CD4-positive, alpha-beta T cell (primary cell): Measurements from ENCODE around the gene KCNN3. TPM values are rescaled to one million over a fixed set of nuclear protein-coding genes. Genes with fewer than 3 reads are reported as not detected.

Source experiments
- ATAC-seq: fragments of 200-7000 bp; cut with Tn5 transposase; one replicate; pipeline ENCODE4 v1.10.0; 2022; ENCODE audit warnings: mild to moderate bottlenecking; ENCODE audit not compliant: poor library complexity
- CTCF ChIA-PET: fragments of 350-600 bp; sonication (Branson Sonifier 250); formaldehyde crosslinking; loops from one replicate; lab custom pipeline; 2021; ENCODE audit warnings: antibody characterized with exemption, inconsistent platforms; lab: Charles Lee
- POLR2A ChIA-PET: fragments of 350-600 bp; sonication (Branson Sonifier 250); formaldehyde crosslinking; loops from one replicate; lab custom pipeline; 2021; ENCODE audit warnings: antibody characterized with exemption, inconsistent platforms; lab: Charles Lee
- DNase-seq, 14 experiments: peaks; one replicate each; pipeline ENCODE4 v3.0.0-alpha.2; 2013 to 2020; ENCODE audit warnings: mixed read lengths in 2 of 14
- H3K27ac ChIP-seq, 2 donors: one replicate each; pipeline versions ENCODE4 v1.5.1 to v1.7.0; 2013; ENCODE audit warnings: low read length in 2 of 2, low read depth in 1 of 2, mild to moderate bottlenecking in 1 of 2
- H3K27me3 ChIP-seq, 2 experiments: 1 replicate in 1 of 2; 2 replicates in 1 of 2; pipeline versions ENCODE4 v1.6.1 to v1.7.0; 2013; ENCODE audit warnings: low read length in 2 of 2, control low read depth in 1 of 2, mild to moderate bottlenecking in 1 of 2, moderate library complexity in 1 of 2; ENCODE audit not compliant: insufficient read depth in 2 of 2, control insufficient read depth in 1 of 2
- H3K36me3 ChIP-seq: one replicate; pipeline ENCODE4 v1.6.1; 2013; ENCODE audit warnings: low read length, control low read depth; ENCODE audit not compliant: insufficient read depth
- H3K4me1 ChIP-seq: one replicate; pipeline ENCODE4 v1.6.1; 2013; ENCODE audit warnings: low read length, control low read depth; ENCODE audit not compliant: insufficient read depth
- H3K4me3 ChIP-seq: one replicate; pipeline ENCODE4 v1.5.1; 2013; ENCODE audit warnings: mild to moderate bottlenecking, low read length, moderate library complexity
- H3K9me3 ChIP-seq, 2 experiments: 1 replicate in 1 of 2; 2 replicates in 1 of 2; pipeline versions ENCODE4 v1.6.1 to v1.7.0; 2013; ENCODE audit warnings: low read length in 2 of 2, mild to moderate bottlenecking in 2 of 2, control low read depth in 1 of 2, moderate library complexity in 1 of 2; ENCODE audit not compliant: control insufficient read depth in 1 of 2, insufficient read depth in 1 of 2
- H3K27ac Mint-ChIP-seq: one replicate; pipeline ENCODE4 v1.8.0; 2020; ENCODE audit warnings: mixed read lengths
- H3K27me3 Mint-ChIP-seq: one replicate; pipeline ENCODE4 v1.8.0; 2021; ENCODE audit warnings: mixed read lengths
- H3K36me3 Mint-ChIP-seq: one replicate; pipeline ENCODE4 v1.8.0; 2021; ENCODE audit warnings: low read depth, mixed read lengths
- H3K4me1 Mint-ChIP-seq: one replicate; pipeline ENCODE4 v1.8.0; 2021; ENCODE audit warnings: low read depth, mixed read lengths
- H3K4me3 Mint-ChIP-seq: one replicate; pipeline ENCODE4 v1.8.0; 2020; ENCODE audit warnings: mild to moderate bottlenecking, mixed read lengths
- H3K9me3 Mint-ChIP-seq: one replicate; pipeline ENCODE4 v1.8.0; 2020; ENCODE audit warnings: mixed read lengths
- intact Hi-C, 2 experiments: fragments of 100-400 bp; cut with DNase I in 1 of 2; cut with micrococcal nuclease in 1 of 2; formaldehyde crosslinking; loops; one replicate each; pipeline versions ENCODE4 v1.15.1 to v1.9.0; 2023 to 2025; cut with DNase I, micrococcal nuclease
- total RNA-seq, 174 experiments: library from RNA in 2 of 174; stranded (reverse) in 2 of 174; gene quantifications; one replicate each; pipeline ENCODE4 v1.2.3 and lab custom pipeline; 2021 to 2026
- TF ChIP-seq, protein P1 (sequence below): fragments of 200-600 bp; IDR thresholded peaks from one replicate; pipeline ENCODE4 v1.8.0; 2022; ENCODE audit warnings: antibody characterized with exemption, mild to moderate bottlenecking

KCNN3 gene
- total RNA-seq, 2 experiments from 2014 or later = not detected

DNA sequence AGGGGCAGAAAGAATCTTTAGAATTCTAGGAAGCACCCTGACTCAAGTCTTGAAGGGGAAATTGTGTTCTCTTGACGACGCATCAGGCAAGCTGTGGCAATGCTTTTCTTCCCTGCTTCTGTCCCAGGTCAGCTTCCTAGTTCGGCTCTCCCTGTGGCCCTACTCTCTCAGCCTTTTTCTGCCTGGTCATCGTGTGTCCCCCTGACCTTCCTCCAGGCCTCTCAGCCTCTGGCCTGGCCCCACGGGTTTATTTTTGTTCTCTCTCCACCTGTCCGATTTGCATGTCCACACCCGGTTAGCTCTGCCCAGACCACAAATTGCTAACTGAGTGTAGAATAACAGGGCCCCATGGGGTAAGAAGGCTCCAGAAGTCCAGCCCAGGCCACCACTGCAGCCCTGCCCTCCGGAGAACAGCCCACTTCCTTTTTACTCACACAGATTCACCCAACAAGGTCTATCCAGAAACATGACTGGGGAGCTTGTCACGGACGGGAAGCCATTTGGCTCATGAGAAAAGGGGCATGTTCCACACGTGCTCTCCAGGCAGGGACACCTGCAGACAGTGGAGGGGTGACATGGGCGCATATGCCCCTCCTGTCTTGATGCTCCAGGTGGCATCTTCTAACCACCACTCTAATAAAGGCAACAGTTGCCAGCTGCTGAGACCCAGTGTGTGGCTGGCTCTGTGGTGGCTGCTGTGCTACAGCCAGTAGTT, 9.8 kb downstream of the KCNN3 start:
- no peaks in the 10 kb centered on the region for H3K36me3 ChIP-seq
- DNase-seq = peak in 2 of 14 experiments; percentile 26 to 30
- no peaks in the 10 kb centered on the region for H3K36me3 Mint-ChIP-seq
- intact Hi-C loops = no loop called here
- TF ChIP-seq, protein P1, sequence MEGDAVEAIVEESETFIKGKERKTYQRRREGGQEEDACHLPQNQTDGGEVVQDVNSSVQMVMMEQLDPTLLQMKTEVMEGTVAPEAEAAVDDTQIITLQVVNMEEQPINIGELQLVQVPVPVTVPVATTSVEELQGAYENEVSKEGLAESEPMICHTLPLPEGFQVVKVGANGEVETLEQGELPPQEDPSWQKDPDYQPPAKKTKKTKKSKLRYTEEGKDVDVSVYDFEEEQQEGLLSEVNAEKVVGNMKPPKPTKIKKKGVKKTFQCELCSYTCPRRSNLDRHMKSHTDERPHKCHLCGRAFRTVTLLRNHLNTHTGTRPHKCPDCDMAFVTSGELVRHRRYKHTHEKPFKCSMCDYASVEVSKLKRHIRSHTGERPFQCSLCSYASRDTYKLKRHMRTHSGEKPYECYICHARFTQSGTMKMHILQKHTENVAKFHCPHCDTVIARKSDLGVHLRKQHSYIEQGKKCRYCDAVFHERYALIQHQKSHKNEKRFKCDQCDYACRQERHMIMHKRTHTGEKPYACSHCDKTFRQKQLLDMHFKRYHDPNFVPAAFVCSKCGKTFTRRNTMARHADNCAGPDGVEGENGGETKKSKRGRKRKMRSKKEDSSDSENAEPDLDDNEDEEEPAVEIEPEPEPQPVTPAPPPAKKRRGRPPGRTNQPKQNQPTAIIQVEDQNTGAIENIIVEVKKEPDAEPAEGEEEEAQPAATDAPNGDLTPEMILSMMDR = no peak
- no peaks in the 10 kb centered on the region for H3K4me1 Mint-ChIP-seq
- ATAC-seq = no peak
- H3K4me3 Mint-ChIP-seq = no peak overlapping the region
- no peak overlapping the region for H3K27ac Mint-ChIP-seq
- peaks cover 6% of the 10 kb centered on the region for H3K27me3 Mint-ChIP-seq
- no peak overlapping the region for H3K4me3 ChIP-seq
- peaks cover 0 to 5% of the 10 kb centered on the region in 2 experiments for H3K27me3 ChIP-seq
- H3K27ac ChIP-seq = no peak overlapping the region
- POLR2A ChIA-PET = interaction anchor here (1.3 kb wide), 1 partner anchor 69 kb away, joined by 3 read pairs; no protein-coding TSS in a partner anchor
- no peaks in the 10 kb centered on the region for H3K9me3 ChIP-seq
- no peaks in the 10 kb centered on the region for H3K9me3 Mint-ChIP-seq
- CTCF ChIA-PET = no interaction called here
- no peaks in the 10 kb centered on the region for H3K4me1 ChIP-seq

DNA sequence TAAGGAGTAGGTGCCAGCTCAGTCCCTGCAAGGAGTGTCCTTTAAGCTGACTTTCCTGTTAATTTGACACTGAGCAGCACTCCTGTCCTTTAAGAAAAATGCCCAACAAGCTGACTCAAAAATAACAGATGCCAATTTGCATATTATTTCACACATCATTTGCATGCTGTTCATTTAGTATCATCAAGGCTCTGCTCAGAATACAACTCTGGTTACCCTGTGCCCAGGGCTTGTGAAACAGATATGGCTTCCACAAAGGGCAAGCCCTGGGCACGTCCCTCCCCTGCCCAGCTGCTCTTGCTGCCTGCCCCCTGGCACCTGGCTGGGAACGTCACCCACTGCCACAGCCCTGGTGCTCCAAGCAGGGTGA, 10.3 kb downstream of the KCNN3 start:
- ATAC-seq = no peak
- no peak overlapping the region for H3K27ac ChIP-seq
- CTCF ChIA-PET = no interaction called here

DNA sequence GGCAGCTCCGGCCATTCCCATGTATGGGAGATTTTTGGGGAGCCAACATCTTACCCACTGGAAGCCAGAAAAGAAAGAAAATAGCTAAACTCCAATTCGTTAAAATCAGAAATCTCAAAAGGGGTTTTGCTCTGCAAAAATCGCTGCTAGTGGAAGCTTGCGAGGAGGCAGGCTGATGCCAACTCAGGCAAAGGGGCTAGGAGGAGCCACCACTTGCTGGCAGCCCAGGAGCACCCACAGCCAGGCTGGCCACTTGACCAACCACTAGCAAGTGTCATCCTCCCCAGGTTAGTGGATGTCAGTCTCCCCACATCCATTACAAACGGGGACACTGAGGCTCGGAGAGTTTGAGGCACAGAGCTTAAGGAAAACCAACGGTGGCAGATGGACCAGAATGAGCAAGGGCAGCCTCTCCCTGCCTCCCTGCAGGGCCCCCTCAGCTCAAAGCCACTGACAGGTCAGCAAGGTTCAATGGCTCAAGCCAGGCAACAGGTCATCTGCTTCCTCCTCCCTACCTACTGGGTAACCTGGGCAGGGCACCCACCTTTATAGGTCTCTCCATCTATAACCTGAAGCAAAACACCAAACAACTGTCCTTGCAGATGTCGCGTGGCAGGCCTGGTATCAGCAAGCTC, 10.8 kb downstream of the KCNN3 start:
- ChIA-PET POLR2A (no interaction called here), CTCF (no interaction called here)
- H3K4me3 Mint-ChIP-seq = no peak overlapping the region
- DNase-seq (no peak), ATAC-seq (no peak)
- H3K27me3 Mint-ChIP-seq = peaks cover 6% of the 10 kb centered on the region
- Histone ChIP-seq H3K36me3 (no peaks in the 10 kb centered on the region), H3K27me3 (peaks cover 0 to 5% of the 10 kb centered on the region in 2 experiments), H3K4me3 (no peak overlapping the region), H3K9me3 (no peaks in the 10 kb centered on the region), H3K27ac (no peak overlapping the region), H3K4me1 (no peaks in the 10 kb centered on the region)
- intact Hi-C loops = no loop called here
- no peaks in the 10 kb centered on the region for H3K9me3 Mint-ChIP-seq
- no peaks in the 10 kb centered on the region for H3K36me3 Mint-ChIP-seq
- H3K4me1 Mint-ChIP-seq = no peaks in the 10 kb centered on the region
- no peak overlapping the region for H3K27ac Mint-ChIP-seq
- TF ChIP-seq, protein P1 = no peak

More for the DNA sequence above, 10.3 kb downstream of the KCNN3 start:
- TF ChIP-seq, protein P1 = no peak
- H3K27me3 ChIP-seq = peaks cover 0 to 5% of the 10 kb centered on the region in 2 experiments
- Mint-ChIP-seq H3K27me3 (peaks cover 6% of the 10 kb centered on the region), H3K27ac (no peak overlapping the region), H3K9me3 (no peaks in the 10 kb centered on the region), H3K36me3 (no peaks in the 10 kb centered on the region), H3K4me3 (no peak overlapping the region), H3K4me1 (no peaks in the 10 kb centered on the region)
- H3K4me3 ChIP-seq = no peak overlapping the region
- intact Hi-C loops = no loop called here
- no peaks in the 10 kb centered on the region for H3K9me3 ChIP-seq
- DNase-seq = no peak
- no peaks in the 10 kb centered on the region for H3K36me3 ChIP-seq
- H3K4me1 ChIP-seq = no peaks in the 10 kb centered on the region
- POLR2A ChIA-PET = interaction anchor here (1.3 kb wide), 1 partner anchor 68 kb away, joined by 3 read pairs; no protein-coding TSS in a partner anchor
